NB4 (cell line): Measurements from ENCODE around the gene ZSWIM6.

ENCODE experiments used
- DNase-seq: peaks from one replicate; pipeline ENCODE4 v3.0.0; 2010; ENCODE audit warnings: low read depth
- H3K4me3 ChIP-seq: one replicate; pipeline ENCODE4 v1.5.1; 2011; ENCODE audit warnings: mild to moderate bottlenecking, low read depth, low read length, moderate library complexity
- CTCF ChIP-seq: IDR thresholded peaks from one replicate; pipeline ENCODE4 v1.5.1; 2012; ENCODE audit warnings: low read depth, low read length
- MAX ChIP-seq: IDR thresholded peaks from 2 replicates; pipeline ENCODE4 v1.6.1; 2011; ENCODE audit warnings: low read depth, low read length
- MYC ChIP-seq: IDR thresholded peaks from 2 replicates; pipeline ENCODE4 v1.6.1; 2011; ENCODE audit warnings: low read depth, low read length
- POLR2A ChIP-seq: IDR thresholded peaks from 2 replicates; pipeline ENCODE4 v1.6.1; 2011; ENCODE audit warnings: mild to moderate bottlenecking; ENCODE audit not compliant: insufficient read length; ENCODE audit errors: extremely low read depth

Gene ZSWIM6

GRCh38 chr5:61318376-61318775, 13.7 kb upstream of the ZSWIM6 start:
- no peak for DNase-seq
- no peak for TF ChIP-seq MAX
- TF ChIP-seq CTCF: no peak
- TF ChIP-seq POLR2A: no peak
- TF ChIP-seq MYC: no peak
- H3K4me3 ChIP-seq: no peak overlapping the region

GRCh38 chr5:61319388-61320146, 12.5 kb upstream of the ZSWIM6 start:
- DNase-seq: peak; percentile 48
- TF ChIP-seq MAX: no peak
- TF ChIP-seq POLR2A: no peak
- no peak overlapping the region for H3K4me3 ChIP-seq

GRCh38 chr5:61320860-61321259, 11.2 kb upstream of the ZSWIM6 start:
- DNase-seq: peak; percentile 45
- no peak for TF ChIP-seq POLR2A
- no peak overlapping the region for H3K4me3 ChIP-seq

- no peak for TF ChIP-seq MYC
- no peak for TF ChIP-seq CTCF
- no peak for TF ChIP-seq POLR2A
- no peak for TF ChIP-seq MAX
- H3K4me3 ChIP-seq: no peak overlapping the region
- no peak for DNase-seq
Observed at GRCh38 chr5:61321669-61322068, 10.4 kb upstream of the ZSWIM6 start.

- TF ChIP-seq POLR2A (no peak), CTCF (no peak), MAX (no peak), MYC (no peak)
- DNase-seq: no peak
Observed at GRCh38 chr5:61322738-61323725, 9.0 kb upstream of the ZSWIM6 start.

GRCh38 chr5:61327760-61328753, 4.0 kb upstream of the ZSWIM6 start:
- TF ChIP-seq CTCF (peak; percentile 27), MAX (peak; percentile 27; the same call in 1 of the 2 replicates), POLR2A (no peak), MYC (peak; percentile 49; the same call in 1 of the 2 replicates)
- no peak overlapping the region for H3K4me3 ChIP-seq
- DNase-seq: peak; percentile 80

More at GRCh38 chr5:61322738-61323725, 9.0 kb upstream of the ZSWIM6 start:
- no peak overlapping the region for H3K4me3 ChIP-seq
